ENCODE results near the gene RNF135. TPM values are rescaled to one million over a fixed set of nuclear protein-coding genes. Genes with fewer than 3 reads are reported as not detected.

RNF135 gene
- total and polyA plus RNA-seq, 10 of the 15 experiments (the other 5 are each of a cell fraction or from before 2014, with no cell fraction given), result 12.7 to 28.0 (median 18.7) TPM

DNA sequence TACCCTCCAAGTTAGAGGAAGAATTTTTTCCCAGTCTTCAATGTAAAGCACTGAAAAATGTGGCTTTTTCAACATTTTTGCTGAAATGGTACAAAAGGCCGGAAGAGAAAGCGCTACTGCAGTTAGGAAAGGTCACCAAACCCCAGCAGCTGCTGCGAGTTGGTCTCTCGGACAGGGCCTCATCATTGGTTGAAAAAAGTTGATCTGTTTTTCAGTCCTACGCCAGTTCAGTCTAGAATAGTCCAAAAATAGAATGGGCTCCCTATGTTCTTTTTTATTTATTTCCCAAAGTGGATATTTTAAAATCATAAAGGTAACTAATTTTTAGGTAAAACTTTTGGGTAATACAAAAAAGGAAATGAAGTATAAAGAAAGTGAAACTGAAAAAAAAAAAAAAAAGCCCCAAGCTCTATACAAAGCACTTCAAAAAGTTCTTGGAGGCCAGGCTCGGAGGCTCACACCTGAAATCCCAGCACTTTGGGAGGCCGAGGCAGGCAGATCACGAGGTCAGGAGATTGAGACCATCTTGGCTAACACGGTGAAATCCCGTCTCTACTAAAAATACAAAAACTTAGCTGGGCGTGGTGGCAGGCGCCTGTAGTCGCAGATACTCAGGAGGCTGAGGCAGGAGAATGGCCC, 31.7 kb upstream of the RNF135 start (continued):
- no peak for TF ChIP-seq KDM1A (IDR thresholded peaks at IDR 0.05; ENCODE audit: borderline replicate concordance)
- TF ChIP-seq TCF7 (IDR thresholded peaks at IDR 0.05; ENCODE audit: borderline replicate concordance), result no peak
- TF ChIP-seq, protein P1, sequence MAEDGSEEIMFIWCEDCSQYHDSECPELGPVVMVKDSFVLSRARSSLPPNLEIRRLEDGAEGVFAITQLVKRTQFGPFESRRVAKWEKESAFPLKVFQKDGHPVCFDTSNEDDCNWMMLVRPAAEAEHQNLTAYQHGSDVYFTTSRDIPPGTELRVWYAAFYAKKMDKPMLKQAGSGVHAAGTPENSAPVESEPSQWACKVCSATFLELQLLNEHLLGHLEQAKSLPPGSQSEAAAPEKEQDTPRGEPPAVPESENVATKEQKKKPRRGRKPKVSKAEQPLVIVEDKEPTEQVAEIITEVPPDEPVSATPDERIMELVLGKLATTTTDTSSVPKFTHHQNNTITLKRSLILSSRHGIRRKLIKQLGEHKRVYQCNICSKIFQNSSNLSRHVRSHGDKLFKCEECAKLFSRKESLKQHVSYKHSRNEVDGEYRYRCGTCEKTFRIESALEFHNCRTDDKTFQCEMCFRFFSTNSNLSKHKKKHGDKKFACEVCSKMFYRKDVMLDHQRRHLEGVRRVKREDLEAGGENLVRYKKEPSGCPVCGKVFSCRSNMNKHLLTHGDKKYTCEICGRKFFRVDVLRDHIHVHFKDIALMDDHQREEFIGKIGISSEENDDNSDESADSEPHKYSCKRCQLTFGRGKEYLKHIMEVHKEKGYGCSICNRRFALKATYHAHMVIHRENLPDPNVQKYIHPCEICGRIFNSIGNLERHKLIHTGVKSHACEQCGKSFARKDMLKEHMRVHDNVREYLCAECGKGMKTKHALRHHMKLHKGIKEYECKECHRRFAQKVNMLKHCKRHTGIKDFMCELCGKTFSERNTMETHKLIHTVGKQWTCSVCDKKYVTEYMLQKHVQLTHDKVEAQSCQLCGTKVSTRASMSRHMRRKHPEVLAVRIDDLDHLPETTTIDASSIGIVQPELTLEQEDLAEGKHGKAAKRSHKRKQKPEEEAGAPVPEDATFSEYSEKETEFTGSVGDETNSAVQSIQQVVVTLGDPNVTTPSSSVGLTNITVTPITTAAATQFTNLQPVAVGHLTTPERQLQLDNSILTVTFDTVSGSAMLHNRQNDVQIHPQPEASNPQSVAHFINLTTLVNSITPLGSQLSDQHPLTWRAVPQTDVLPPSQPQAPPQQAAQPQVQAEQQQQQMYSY (CRISPR knock-in tag; IDR thresholded peaks at IDR 0.05), result no peak

DNA sequence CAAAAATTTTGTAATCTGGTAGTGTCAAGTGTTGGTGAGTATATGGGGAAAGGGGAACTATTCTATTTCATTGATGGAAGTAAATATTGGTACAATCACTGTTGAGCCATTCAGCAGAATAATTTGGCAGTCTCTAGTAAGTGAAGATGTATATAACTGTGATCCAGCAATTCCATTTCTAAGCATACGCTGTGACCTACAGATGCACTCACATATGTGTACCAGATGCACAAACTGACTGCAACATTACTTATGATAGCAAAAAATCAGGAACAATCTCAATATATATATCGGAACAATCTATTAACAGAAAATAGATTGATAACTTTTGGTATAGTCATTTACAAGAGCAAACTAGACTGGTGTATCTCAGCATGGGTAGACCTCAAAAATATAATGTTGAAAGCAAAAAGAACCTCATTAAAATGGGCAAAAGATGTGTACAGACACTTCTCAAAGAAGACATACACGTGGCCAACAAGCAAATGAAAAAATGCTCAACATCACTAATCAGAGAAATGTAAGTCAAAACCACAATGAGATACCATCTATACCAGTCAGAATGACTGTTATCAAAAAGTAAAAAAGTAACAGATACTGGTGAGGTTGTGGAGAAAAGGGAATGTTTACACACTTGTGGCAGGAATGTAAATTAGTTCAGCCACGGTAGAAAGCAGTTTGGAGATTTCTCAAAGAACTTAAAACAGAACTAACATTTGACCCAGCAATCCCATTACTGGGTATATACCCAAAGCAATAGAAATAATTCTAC, 28.3 kb upstream of the RNF135 start:
- in situ Hi-C loops (cut with MboI) (no loop called here), intact Hi-C loops (cut with micrococcal nuclease; ENCODE audit: unreplicated experiment) (no loop called here)
- no peak overlapping the region for H2AFZ ChIP-seq (ENCODE audit: control insufficient read depth, low read depth, low read length)
- WGBS (ENCODE audit: insufficient coverage, insufficient replicate concordance, low lambda C conversion rate, missing lambda C conversion rate), result 97% methylated on average over 4 of the region's 4 CpGs
- CTCF ChIA-PET, result no interaction called here
- POLR2A ChIA-PET, result no interaction called here
- no peak overlapping the region for H3K4me2 ChIP-seq (ENCODE audit: control insufficient read depth, insufficient read depth)
- ATAC-seq (no peak), FAIRE-seq (no peak), DNase-seq (ENCODE audit: low read depth, low spot score) (no peak)
- H3K4me3 ChIP-seq, result no peak overlapping the region
- no TSS peak for BruUV-seq (replicated peaks)
- peaks cover 6% of the 10 kb centered on the region; the same call in 1 of the 2 replicates for H3K4me1 ChIP-seq (ENCODE audit: control insufficient read depth, insufficient read depth, low read length)
- no peak overlapping the region for H3K9ac ChIP-seq (ENCODE audit: control insufficient read depth, insufficient read depth, low read length)
- H3K79me2 ChIP-seq (ENCODE audit: control insufficient read depth, insufficient read depth, low read length), result no peaks in the 10 kb centered on the region
- no peaks in the 10 kb centered on the region for H3K36me3 ChIP-seq (ENCODE audit: control insufficient read depth in 2 of 2, insufficient read depth in 2 of 2, low read length in 1 of 2)
- RAD21 ChIA-PET (ENCODE audit: unreplicated experiment), result interaction anchor here (0.7 kb wide), 1 partner anchor 595 kb away, joined by 3 read pairs; no protein-coding TSS in a partner anchor
- no peak for TF ChIP-seq NFXL1 (IDR thresholded peaks at IDR 0.05; ENCODE audit: borderline replicate concordance)
- H3K27me3 ChIP-seq (replicated peaks in 1 of 2; ENCODE audit: control insufficient read depth in 2 of 2, insufficient read depth in 2 of 2, low read length in 1 of 2), result no peaks in the 10 kb centered on the region
- no peaks in the 10 kb centered on the region; the same call in 2 of the 3 replicates for H3K9me3 ChIP-seq (replicated peaks; ENCODE audit: control insufficient read depth, insufficient read depth, low read length)
- H4K20me1 ChIP-seq (ENCODE audit: control insufficient read depth, insufficient read depth), result no peaks in the 10 kb centered on the region
- SMC1A ChIA-PET (ENCODE audit: uncharacterized antibody, unreplicated experiment), result no interaction called here
- no peak overlapping the region for H3K27ac ChIP-seq (ENCODE audit: control insufficient read depth, insufficient read depth)

Measured in GM12878 (cell line).